GM21619 (cell line): ENCODE measurements around the gene RUNX3.

Source experiments
- ATAC-seq: cut with Tn5 transposase; IDR thresholded peaks from one replicate; pipeline ENCODE4 v1.9.1; 2021; ENCODE audit not compliant: unreplicated experiment

Gene RUNX3

GRCh38 chr1:24866211-24867083 is 63.6 kb downstream of the RUNX3 start:
- ATAC-seq: no peak

GRCh38 chr1:24865587-24865986 is 64.5 kb downstream of the RUNX3 start:
- no peak for ATAC-seq

GRCh38 chr1:24865168-24865567 is 64.9 kb downstream of the RUNX3 start:
- no peak for ATAC-seq

- ATAC-seq: no peak
Observed at GRCh38 chr1:24864370-24864777, 65.7 kb downstream of the RUNX3 start.

- no peak for ATAC-seq
Observed at GRCh38 chr1:24862775-24863483, 67.1 kb downstream of the RUNX3 start.

GRCh38 chr1:24861821-24862727 is 68.0 kb downstream of the RUNX3 start:
- ATAC-seq: no peak

- ATAC-seq: no peak
Observed at GRCh38 chr1:24860841-24861240, 69.2 kb downstream of the RUNX3 start.

GRCh38 chr1:24859063-24860010 is 70.7 kb downstream of the RUNX3 start:
- no peak for ATAC-seq

- no peak for ATAC-seq
Observed at GRCh38 chr1:24858277-24858676, 71.8 kb downstream of the RUNX3 start.

GRCh38 chr1:24857507-24858133 is 72.5 kb downstream of the RUNX3 start:
- ATAC-seq: no peak

GRCh38 chr1:24856787-24857506 is 73.1 kb downstream of the RUNX3 start:
- ATAC-seq: no peak

GRCh38 chr1:24855474-24855873 is 74.6 kb downstream of the RUNX3 start:
- no peak for ATAC-seq

GRCh38 chr1:24853649-24854048 is 76.4 kb downstream of the RUNX3 start:
- ATAC-seq: no peak

- ATAC-seq: no peak
Observed at GRCh38 chr1:24850328-24850920, 79.7 kb downstream of the RUNX3 start.

- ATAC-seq: no peak
Observed at GRCh38 chr1:24849672-24850295, 80.3 kb downstream of the RUNX3 start.
